Kidney tubule cell (primary cell): ENCODE results near the gene HYCC1.

ENCODE experiments used
- DNase-seq: peaks from one replicate; pipeline ENCODE4 v3.0.0-alpha.2; 2018; ENCODE audit warnings: low spot score

The HYCC1 gene

DNA sequence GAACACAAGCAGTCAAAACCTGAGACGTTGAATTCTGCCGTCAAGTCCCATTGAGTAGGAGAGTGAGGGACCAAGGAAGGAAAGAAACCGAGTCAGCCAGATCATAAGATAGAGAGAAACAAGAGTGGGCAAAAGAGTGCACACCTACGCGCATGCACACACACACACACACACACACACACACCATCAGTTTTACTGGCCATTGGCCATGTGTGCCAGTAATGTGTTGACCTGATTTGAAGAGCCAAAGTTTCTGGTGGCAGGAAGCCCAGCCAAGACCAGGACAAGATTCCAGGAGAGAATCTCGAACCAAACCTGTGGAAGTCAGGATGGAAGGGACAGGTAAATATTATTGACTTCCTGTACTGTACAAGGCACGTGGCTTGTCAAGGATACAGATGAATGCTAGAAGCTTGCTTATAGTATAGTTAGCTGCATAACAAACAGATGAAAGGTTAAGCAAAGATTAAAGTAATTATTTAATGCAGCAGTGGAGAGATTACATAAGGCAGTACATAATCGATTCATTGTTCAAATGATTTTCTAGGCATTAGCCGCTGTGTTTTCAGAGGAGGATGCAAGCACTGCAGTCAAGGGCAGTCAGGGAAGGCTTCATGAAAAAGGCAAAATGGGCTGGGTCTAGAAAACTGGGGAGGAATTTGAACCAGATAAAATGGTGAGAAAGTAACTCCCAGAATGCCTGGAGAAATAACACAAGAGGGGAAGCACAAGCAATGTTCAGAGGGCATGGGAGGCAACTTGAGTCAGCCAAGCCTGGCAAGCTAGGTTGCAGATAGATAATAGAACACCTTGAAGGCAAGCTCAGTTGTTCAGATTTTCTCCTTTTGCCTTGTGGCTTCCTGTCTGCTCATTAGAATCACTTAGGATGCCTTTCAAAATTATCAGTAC is 2.7 kb upstream of the HYCC1 start:
- DNase-seq = no peak

GRCh38 chr7:23014681-23015080 is 751 bp upstream of the HYCC1 start:
- DNase-seq = no peak

- DNase-seq = peak; percentile 37
These were observed 819 bp downstream of the HYCC1 start for GRCh38 chr7:23012908-23013714.

DNA sequence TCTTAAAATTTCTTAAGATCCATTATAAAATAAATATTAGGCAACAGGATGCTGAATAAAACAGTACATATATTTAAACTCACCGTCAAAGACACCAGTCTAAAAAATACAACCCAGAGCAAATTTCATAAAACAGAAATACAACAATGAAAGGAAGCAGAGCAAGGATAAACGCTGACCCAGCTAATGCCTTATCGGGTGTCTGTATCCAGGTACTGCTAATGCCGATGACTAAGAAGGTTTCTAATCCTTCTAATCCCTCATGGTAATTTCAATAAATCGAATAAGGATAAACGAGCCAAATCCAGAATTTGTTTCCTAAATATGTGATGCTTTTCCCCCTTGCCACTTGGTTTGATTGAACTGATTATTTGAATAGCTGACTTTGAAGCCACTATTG is 1.7 kb downstream of the HYCC1 start:
- no peak for DNase-seq

DNA sequence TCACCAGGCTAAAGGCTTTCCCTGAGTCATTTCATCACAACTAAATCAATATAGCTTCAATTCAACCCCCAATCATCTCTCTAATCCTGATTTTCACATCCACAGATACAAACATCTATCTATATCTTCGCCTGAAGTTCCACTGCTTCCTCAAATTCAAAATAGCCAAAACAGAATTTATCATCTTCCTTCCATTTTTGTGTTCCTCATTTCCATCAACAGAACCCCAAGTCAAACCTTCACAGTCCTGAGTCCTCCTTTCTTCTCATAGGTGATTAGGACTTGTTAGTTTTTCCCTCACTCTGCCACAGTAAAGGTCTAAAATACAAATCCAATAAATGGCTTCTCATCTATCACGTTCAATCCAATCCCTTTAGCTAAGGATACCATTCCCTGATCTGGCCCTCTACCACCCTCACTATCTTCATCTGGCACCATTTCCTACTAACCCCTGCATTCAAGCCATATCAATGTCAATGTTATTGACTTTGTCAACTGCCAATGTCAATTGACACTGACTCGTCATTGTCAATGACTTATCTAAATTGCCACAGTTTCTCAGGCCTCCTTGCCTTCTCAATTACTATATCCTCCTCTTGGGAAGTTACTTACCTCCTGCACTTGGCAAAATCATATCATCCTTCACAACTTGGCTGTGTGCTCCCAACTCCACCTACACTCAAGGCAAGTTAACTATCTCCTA is 2.6 kb downstream of the HYCC1 start:
- no peak for DNase-seq

- DNase-seq = no peak
These were observed 4.6 kb downstream of the HYCC1 start for GRCh38 chr7:23009303-23009702.

DNA sequence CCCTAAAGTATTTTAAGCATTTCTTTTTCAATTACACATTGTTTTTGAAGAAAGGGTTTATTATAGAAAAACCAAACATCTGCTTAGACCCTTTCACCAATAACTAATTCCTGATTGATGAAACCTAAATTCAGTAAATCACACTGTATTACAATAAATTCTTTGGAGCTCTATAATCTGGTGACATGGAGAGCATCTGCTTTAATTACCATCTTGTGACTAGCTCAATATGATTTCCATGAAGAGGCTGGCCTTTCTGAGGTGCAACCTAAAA is 9.7 kb downstream of the HYCC1 start:
- no peak for DNase-seq

DNA sequence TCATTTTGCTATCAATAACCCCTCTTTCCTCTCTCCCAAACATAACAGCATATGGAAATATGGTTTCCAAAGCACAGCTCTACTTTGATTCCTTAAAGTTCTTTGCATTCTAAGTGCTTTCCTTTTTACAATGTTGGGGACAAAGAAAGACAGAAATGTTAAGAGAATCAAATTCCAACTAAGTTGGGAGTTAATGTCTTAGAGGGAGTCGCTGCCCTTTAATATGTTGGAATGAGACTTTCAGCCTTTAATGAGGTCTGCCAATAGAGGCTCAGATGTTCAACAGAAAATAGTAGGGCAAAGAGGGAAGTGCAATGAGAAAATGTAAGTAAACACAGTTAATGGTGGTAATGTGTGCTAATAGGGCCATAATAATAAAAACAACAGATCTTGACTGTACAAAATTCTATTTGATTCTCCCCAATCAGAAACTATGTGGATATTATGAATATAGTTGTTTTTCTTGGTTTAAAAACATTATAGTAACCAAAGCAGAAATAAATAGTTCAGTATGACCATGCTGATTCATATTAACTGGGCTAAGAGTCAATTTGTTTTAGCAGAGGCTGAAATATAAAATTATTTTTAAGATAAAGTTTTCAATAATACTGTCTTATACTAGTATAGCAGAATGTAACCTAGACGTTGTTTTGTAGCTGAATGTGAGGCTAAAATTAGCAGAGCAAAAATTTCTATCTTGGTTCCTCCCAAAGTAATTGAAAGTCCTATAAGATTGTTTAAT is 10.3 kb downstream of the HYCC1 start:
- DNase-seq = no peak

GRCh38 chr7:23002698-23003097 is 11.2 kb downstream of the HYCC1 start:
- DNase-seq = no peak

DNA sequence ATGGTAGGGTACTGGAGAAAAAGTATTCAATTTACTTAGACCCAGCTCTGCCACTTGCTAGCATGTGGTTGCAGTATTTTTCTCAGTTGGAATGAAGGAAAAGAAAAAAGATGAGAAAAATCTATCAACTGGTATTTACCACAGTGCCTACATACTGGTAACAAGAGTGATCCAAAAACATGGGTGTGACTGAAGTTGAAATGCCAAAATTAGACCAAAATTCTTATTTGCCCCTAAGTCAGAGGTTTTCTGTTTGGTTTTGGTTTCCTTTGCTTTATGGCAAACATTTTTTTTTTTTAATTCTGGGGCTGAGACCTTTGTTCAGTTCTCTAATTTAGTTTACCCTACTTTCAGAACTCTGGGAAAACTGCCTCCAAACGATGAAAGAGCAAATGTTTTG is 12.3 kb downstream of the HYCC1 start:
- no peak for DNase-seq

GRCh38 chr7:23000597-23001360 is 13.2 kb downstream of the HYCC1 start:
- DNase-seq = no peak

GRCh38 chr7:22998519-22998896 is 15.4 kb downstream of the HYCC1 start:
- DNase-seq = no peak

GRCh38 chr7:22997871-22998518 is 15.9 kb downstream of the HYCC1 start:
- no peak for DNase-seq

GRCh38 chr7:22996470-22996869 is 17.5 kb downstream of the HYCC1 start:
- DNase-seq = peak; percentile 16

DNA sequence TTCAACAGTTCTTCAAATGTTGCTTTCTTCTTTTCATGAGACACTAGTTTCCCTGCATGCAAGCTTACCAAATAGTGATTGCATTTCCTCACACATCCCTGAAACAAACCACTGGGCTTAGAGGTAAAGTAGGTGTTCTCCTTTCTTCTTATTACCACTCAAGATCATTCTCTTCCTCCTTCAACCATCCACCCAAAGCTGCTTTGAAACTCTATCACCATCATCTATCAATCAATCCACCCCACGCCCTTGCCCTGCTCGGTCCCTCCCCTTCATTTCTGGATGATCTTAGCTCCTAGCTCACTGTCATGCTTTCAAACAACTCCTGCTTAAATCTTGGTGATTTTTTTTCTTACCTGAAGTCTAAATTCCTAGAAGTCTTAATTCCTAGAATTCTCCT is 18.9 kb downstream of the HYCC1 start:
- no peak for DNase-seq

GRCh38 chr7:22992874-22993840 is 20.8 kb downstream of the HYCC1 start:
- DNase-seq = no peak

- DNase-seq = peak; percentile 65
These were observed 23.4 kb downstream of the HYCC1 start for GRCh38 chr7:22990588-22990949.

- no peak for DNase-seq
These were observed 24.0 kb downstream of the HYCC1 start for GRCh38 chr7:22989643-22990587.

GRCh38 chr7:22985436-22985835 is 28.5 kb downstream of the HYCC1 start:
- DNase-seq = no peak
